Muscle of leg (tissue), 11 donors: ENCODE results near the gene SUGCT. TPM values are rescaled to one million over a fixed set of nuclear protein-coding genes. Genes with fewer than 3 reads are reported as not detected.

Experiments used
- DNase-seq: peaks from one replicate; pipeline ENCODE4 v3.0.0; 2013
- H3K27ac ChIP-seq: one replicate; pipeline ENCODE4 v1.5.1; 2013; ENCODE audit warnings: mild to moderate bottlenecking, low read length, control low read depth
- H3K27me3 ChIP-seq: one replicate; pipeline ENCODE4 v1.6.1; 2013; ENCODE audit warnings: low read length; ENCODE audit not compliant: control insufficient read depth, insufficient read depth
- H3K36me3 ChIP-seq: one replicate; pipeline ENCODE4 v1.6.1; 2013; ENCODE audit warnings: low read length; ENCODE audit not compliant: control insufficient read depth, insufficient read depth
- H3K4me1 ChIP-seq: one replicate; pipeline ENCODE4 v1.6.1; 2013; ENCODE audit warnings: low read length; ENCODE audit not compliant: control insufficient read depth, insufficient read depth
- H3K4me3 ChIP-seq: one replicate; pipeline ENCODE4 v1.5.1; 2013; ENCODE audit warnings: low read length, control low read depth
- H3K9me3 ChIP-seq: replicated peaks from 2 replicates; pipeline ENCODE4 v1.6.1; 2013; ENCODE audit warnings: low read depth, low read length; ENCODE audit not compliant: control insufficient read depth
- WGBS: methylation state at CpG from one replicate; pipeline ENCODE4 v1.1.5; 2013; ENCODE audit warnings: missing lambda C conversion rate; ENCODE audit not compliant: insufficient coverage; 5-methylcytosine and 5-hydroxymethylcytosine counted together
- polyA plus RNA-seq, 8 donors: library from polyadenylated mRNA; unstranded; fragments of 120-200 nt; gene quantifications; one replicate each; pipeline versions ENCODE4 v1.2.1 to v1.2.3, GENCODE V29; 2013; ENCODE audit warnings: inconsistent platforms in 1 of 8, low replicate concordance in 1 of 8; ENCODE audit not compliant: insufficient read length in 8 of 8, insufficient read depth in 1 of 8
- total RNA-seq: library from RNA; stranded (reverse); fragments of 120-200 nt; gene quantifications from one replicate; pipeline ENCODE4 v1.2.4, GENCODE V29; 2013

The SUGCT gene
- total and polyA plus RNA-seq, 9 donors: 1.7 to 6.1 (median 3.3) TPM

DNA sequence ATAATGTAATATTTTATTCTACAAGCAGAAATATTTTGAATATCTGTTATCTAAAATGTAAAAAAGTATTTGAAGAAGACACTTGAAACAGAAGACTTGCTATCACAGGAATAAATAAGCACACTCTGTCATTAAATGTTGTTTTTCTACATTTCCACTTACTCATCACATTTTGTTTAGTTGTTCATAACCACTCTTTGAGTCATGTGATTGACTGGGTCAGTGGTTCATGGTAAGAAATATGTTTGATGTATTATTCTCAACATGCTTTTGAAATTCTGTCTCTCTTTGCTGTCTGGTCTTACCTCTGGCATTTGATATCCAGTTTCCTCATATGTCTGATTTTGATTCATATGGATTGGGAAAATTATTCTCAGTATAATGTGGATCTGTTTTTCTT, 171.8 kb downstream of the SUGCT start:
- no peak overlapping the region for H3K27ac ChIP-seq
- H3K4me3 ChIP-seq: no peak overlapping the region
- no peak for DNase-seq
- H3K27me3 ChIP-seq: no peaks in the 10 kb centered on the region
- no peaks in the 10 kb centered on the region for H3K36me3 ChIP-seq
- H3K9me3 ChIP-seq: no peaks in the 10 kb centered on the region
- no peaks in the 10 kb centered on the region for H3K4me1 ChIP-seq

- Histone ChIP-seq H3K27me3 (no peaks in the 10 kb centered on the region), H3K4me1 (no peaks in the 10 kb centered on the region), H3K9me3 (no peaks in the 10 kb centered on the region), H3K36me3 (no peaks in the 10 kb centered on the region), H3K27ac (no peak overlapping the region), H3K4me3 (no peak overlapping the region)
- no peak for DNase-seq
- WGBS: 90% methylated on average over 2 of the region's 4 CpGs
Measured at GRCh38 chr7:40310258-40310657, 175.5 kb downstream of the SUGCT start.

GRCh38 chr7:40311307-40311706, 176.5 kb downstream of the SUGCT start:
- WGBS: no CpG with 5 or more reads among the region's 3 CpGs
- no peaks in the 10 kb centered on the region for H3K27me3 ChIP-seq
- H3K36me3 ChIP-seq: no peaks in the 10 kb centered on the region
- no peaks in the 10 kb centered on the region for H3K9me3 ChIP-seq
- DNase-seq: no peak
- H3K27ac ChIP-seq: no peak overlapping the region
- H3K4me1 ChIP-seq: no peaks in the 10 kb centered on the region
- no peak overlapping the region for H3K4me3 ChIP-seq

GRCh38 chr7:40315277-40315676, 180.5 kb downstream of the SUGCT start:
- no peaks in the 10 kb centered on the region for H3K36me3 ChIP-seq
- H3K27ac ChIP-seq: no peak overlapping the region
- no peaks in the 10 kb centered on the region for H3K27me3 ChIP-seq
- 64% methylated on average over 2 of the region's 2 CpGs for WGBS
- H3K4me3 ChIP-seq: no peak overlapping the region
- DNase-seq: no peak
- no peaks in the 10 kb centered on the region for H3K9me3 ChIP-seq
- no peaks in the 10 kb centered on the region for H3K4me1 ChIP-seq

DNA sequence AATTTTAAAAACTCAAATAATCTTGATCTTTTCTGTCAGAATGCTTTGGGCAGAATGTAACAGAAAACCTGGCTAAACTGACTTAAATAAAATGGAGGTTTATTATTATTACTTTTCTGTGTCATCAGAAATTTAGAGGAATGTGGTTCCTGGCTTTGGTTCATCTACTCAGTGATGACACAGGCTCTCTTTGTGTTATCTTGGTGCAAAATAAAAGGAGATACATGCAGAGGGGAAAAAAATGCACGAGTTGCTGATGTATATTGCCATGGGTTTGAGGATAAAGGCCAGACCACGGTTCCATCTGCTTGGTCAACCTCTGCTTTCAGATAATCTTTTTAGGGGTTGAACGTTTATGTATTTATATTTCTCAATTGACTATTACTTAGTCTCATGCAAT, 181.4 kb downstream of the SUGCT start:
- DNase-seq: no peak
- Histone ChIP-seq H3K27ac (no peak overlapping the region), H3K4me3 (no peak overlapping the region), H3K4me1 (no peaks in the 10 kb centered on the region), H3K36me3 (no peaks in the 10 kb centered on the region), H3K27me3 (no peaks in the 10 kb centered on the region), H3K9me3 (no peaks in the 10 kb centered on the region)
- WGBS: no CpG with 5 or more reads among the region's 3 CpGs

DNA sequence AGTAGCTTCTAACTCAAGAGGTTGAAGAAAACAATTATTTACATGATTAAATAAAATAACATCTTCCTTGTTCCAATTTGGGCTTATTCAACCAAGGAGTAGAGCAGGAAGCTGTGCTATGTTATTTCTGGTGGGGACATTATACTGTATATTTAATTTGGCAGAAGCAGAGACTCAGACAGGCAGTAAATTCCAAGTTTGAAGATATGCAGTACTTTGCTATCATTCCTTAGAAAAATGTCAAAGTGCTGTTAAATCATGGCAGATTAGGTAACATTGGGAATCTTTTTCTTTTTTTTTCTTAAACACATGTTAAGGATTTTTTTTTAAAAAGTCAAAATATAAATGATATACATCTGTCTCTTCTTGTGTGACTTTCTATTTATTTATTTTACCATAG, 190.1 kb downstream of the SUGCT start:
- H3K27ac ChIP-seq: no peak overlapping the region
- no peaks in the 10 kb centered on the region for H3K9me3 ChIP-seq
- no peaks in the 10 kb centered on the region for H3K27me3 ChIP-seq

DNA sequence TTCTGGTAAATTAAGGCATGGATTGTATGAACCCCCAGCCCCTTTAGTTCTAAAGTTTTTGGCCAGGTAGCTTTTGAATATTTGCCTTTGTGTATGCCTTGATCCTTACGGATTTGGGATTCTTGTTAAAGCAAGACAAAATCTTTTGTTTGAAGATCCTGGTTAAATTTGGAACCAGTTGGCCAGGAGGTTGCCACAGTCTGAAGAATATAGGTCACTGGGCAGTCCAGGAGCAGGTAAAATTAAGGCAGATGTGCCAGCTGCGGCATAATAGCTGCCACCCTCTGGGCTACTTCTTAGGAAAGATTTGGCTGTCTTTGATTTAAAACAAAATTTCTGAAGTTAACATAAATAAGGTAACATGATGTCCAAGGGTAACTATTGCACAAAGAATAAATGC, 192.3 kb downstream of the SUGCT start:
- H3K27me3 ChIP-seq: no peaks in the 10 kb centered on the region
- H3K9me3 ChIP-seq: no peaks in the 10 kb centered on the region

More for the DNA sequence above, 190.1 kb downstream of the SUGCT start:
- Histone ChIP-seq H3K36me3 (no peaks in the 10 kb centered on the region), H3K4me1 (peaks cover 2% of the 10 kb centered on the region), H3K4me3 (no peak overlapping the region)
- no peak for DNase-seq

GRCh38 chr7:40327873-40328272, 193.1 kb downstream of the SUGCT start:
- no peak overlapping the region for H3K4me3 ChIP-seq
- H3K36me3 ChIP-seq: no peaks in the 10 kb centered on the region
- H3K27me3 ChIP-seq: no peaks in the 10 kb centered on the region

More for the DNA sequence above, 192.3 kb downstream of the SUGCT start:
- Histone ChIP-seq H3K36me3 (no peaks in the 10 kb centered on the region), H3K27ac (no peak overlapping the region), H3K4me1 (peaks cover 2% of the 10 kb centered on the region), H3K4me3 (no peak overlapping the region)
- DNase-seq: no peak
- WGBS: no CpG with 5 or more reads among the region's 2 CpGs

DNA sequence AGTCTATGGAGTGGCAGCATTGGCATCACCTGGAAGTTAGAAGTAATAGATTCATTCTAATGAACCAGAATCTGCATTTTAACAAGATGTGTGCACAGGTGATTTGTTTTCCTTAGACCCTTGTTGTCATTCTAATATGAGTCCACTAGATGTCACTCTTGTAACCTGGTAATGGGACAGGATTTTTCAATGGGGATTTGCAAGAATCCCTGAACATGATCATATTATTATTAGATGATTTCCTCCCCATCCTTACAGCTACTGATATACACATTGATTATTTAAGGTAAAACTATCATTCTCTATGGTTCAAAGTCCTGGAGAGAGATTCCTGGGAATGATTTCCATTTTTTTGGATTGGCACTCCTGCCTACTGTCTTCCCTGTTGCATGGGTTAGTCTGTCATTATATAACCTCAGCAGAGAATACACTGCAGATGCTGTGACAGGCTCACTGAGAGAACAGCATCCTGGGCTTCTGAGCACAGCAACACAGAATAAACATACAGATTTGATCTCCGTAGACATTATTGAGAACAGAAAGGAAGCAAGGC, 194.9 kb downstream of the SUGCT start:
- Histone ChIP-seq H3K36me3 (no peaks in the 10 kb centered on the region), H3K27ac (peak overlapping the region; percentile 43), H3K4me3 (no peak overlapping the region), H3K9me3 (no peaks in the 10 kb centered on the region), H3K4me1 (peaks cover 2% of the 10 kb centered on the region), H3K27me3 (no peaks in the 10 kb centered on the region)
- no CpG with 5 or more reads among the region's 1 CpG for WGBS
- DNase-seq: peak; percentile 77

More at GRCh38 chr7:40327873-40328272, 193.1 kb downstream of the SUGCT start:
- H3K9me3 ChIP-seq: no peaks in the 10 kb centered on the region
- peaks cover 2% of the 10 kb centered on the region for H3K4me1 ChIP-seq
- no peak overlapping the region for H3K27ac ChIP-seq
- no peak for DNase-seq

DNA sequence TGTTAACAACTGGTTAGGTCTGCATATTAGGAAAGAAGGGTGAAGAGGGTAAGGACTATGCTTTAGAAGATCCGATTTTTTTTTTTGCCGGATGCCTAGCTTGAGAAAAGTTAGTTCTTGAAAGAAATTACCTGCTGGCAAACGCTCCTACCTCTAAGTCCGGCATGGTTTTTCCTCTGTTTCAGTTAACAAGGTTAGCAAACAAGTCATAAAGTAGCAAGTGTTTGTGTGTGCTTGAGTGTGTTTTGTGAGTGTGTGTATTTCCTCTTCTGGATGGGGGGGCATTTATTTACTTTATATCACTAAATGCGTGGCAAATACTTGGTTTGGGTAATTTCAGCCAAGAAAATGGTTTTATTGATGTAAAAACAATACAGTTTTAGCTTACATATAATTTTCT, 195.6 kb downstream of the SUGCT start:
- no peak for DNase-seq
- no CpG with 5 or more reads among the region's 5 CpGs for WGBS
- no peaks in the 10 kb centered on the region for H3K27me3 ChIP-seq
- H3K4me3 ChIP-seq: no peak overlapping the region
- H3K4me1 ChIP-seq: peaks cover 2% of the 10 kb centered on the region
- no peak overlapping the region for H3K27ac ChIP-seq
- no peaks in the 10 kb centered on the region for H3K36me3 ChIP-seq
- no peaks in the 10 kb centered on the region for H3K9me3 ChIP-seq

GRCh38 chr7:40331915-40332314, 197.1 kb downstream of the SUGCT start:
- H3K4me3 ChIP-seq: no peak overlapping the region
- no peaks in the 10 kb centered on the region for H3K9me3 ChIP-seq
- no CpG with 5 or more reads among the region's 1 CpG for WGBS
- no peak for DNase-seq
- no peaks in the 10 kb centered on the region for H3K27me3 ChIP-seq
- no peaks in the 10 kb centered on the region for H3K36me3 ChIP-seq
- H3K4me1 ChIP-seq: peaks cover 2% of the 10 kb centered on the region
- no peak overlapping the region for H3K27ac ChIP-seq
